IMR-90 (cell line): ENCODE measurements around the gene CD68. TPM values are rescaled to one million over a fixed set of nuclear protein-coding genes. Genes with fewer than 3 reads are reported as not detected.

Source experiments
- ATAC-seq: fragments of 200-7000 bp; cut with Tn5 transposase; 2 replicates; pipeline ENCODE4 v1.9.1; 2020; ENCODE audit warnings: low read depth, mild to moderate bottlenecking, moderate library complexity
- BruUV-seq: library from RNA; stranded (reverse); fragments of 400-500 nt; replicated peaks from 2 replicates; lab custom pipeline; 2021; lab: Mats Ljungman, UMichigan
- CTCF ChIA-PET: fragments of 300-600 bp; formaldehyde crosslinking; extraction: SDS; loops from one replicate; lab custom pipeline; 2021; ENCODE audit warnings: antibody characterized with exemption; lab: Yijun Ruan, JAX
- POLR2A ChIA-PET: fragments of 300-600 bp; sonication (Branson Sonifier 250); formaldehyde crosslinking; loops from one replicate; lab custom pipeline; 2022; ENCODE audit warnings: antibody characterized with exemption; ENCODE audit not compliant: unreplicated experiment; lab: Charles Lee
- DNase-seq: peaks from one replicate; pipeline ENCODE4 v3.0.0; 2013
- H2AFZ ChIP-seq: replicated peaks from 2 replicates; pipeline ENCODE3; 2013; ENCODE audit warnings: low read length, mild to moderate bottlenecking; ENCODE audit not compliant: poor library complexity
- H2AK5ac ChIP-seq: 2 replicates; pipeline ENCODE4 v1.6.1; 2013; ENCODE audit warnings: low read depth, low read length, inconsistent platforms
- H2AK9ac ChIP-seq: replicated peaks from 2 replicates; pipeline ENCODE3; 2013; ENCODE audit warnings: mild to moderate bottlenecking, low read depth, low read length, moderate library complexity; ENCODE audit not compliant: poor library complexity
- H2BK120ac ChIP-seq: 2 replicates; pipeline ENCODE4 v1.6.1; 2013; ENCODE audit warnings: low read depth, low read length, inconsistent platforms
- H2BK15ac ChIP-seq: 3 replicates; pipeline ENCODE4 v1.6.1; 2013; ENCODE audit warnings: low read depth, low read length, inconsistent platforms
- H2BK20ac ChIP-seq: 2 replicates; pipeline ENCODE4 v1.6.1; 2013; ENCODE audit warnings: low read depth, mild to moderate bottlenecking, inconsistent platforms, low read length, moderate library complexity
- H2BK5ac ChIP-seq: 2 replicates; pipeline ENCODE4 v1.6.1; 2013; ENCODE audit warnings: mild to moderate bottlenecking, low read depth, low read length, inconsistent platforms; ENCODE audit not compliant: poor library complexity, severe bottlenecking
- H3K14ac ChIP-seq: replicated peaks from 2 replicates; pipeline ENCODE4 v1.6.1; 2013; ENCODE audit warnings: low read depth, low read length, inconsistent platforms
- H3K18ac ChIP-seq: 2 replicates; pipeline ENCODE4 v1.6.1; 2013; ENCODE audit warnings: low read depth, low read length, control low read depth
- H3K23ac ChIP-seq: 2 replicates; pipeline ENCODE4 v1.6.1; 2013; ENCODE audit warnings: low read depth, low read length, inconsistent platforms
- H3K27ac ChIP-seq: 2 replicates; pipeline ENCODE4 v1.5.1; 2013; ENCODE audit warnings: mild to moderate bottlenecking, control low read depth, low read length; ENCODE audit not compliant: insufficient read depth
- H3K27me3 ChIP-seq: 2 replicates; pipeline ENCODE4 v1.6.1; 2013; ENCODE audit warnings: low read length; ENCODE audit not compliant: control insufficient read depth, insufficient read depth
- H3K36me3 ChIP-seq: 2 replicates; pipeline ENCODE4 v1.6.1; 2013; ENCODE audit warnings: low read length, mixed read lengths; ENCODE audit not compliant: control insufficient read depth, insufficient read depth
- H3K4ac ChIP-seq: 2 replicates; pipeline ENCODE4 v1.6.1; 2013; ENCODE audit warnings: low read depth, low read length, inconsistent platforms
- H3K4me1 ChIP-seq: 2 replicates; pipeline ENCODE4 v1.6.1; 2013; ENCODE audit warnings: low read length, mixed read lengths; ENCODE audit not compliant: control insufficient read depth, insufficient read depth
- H3K4me2 ChIP-seq: 2 replicates; pipeline ENCODE4 v1.6.1; 2013; ENCODE audit warnings: low read depth, mild to moderate bottlenecking, control low read depth, low read length, moderate library complexity
- H3K4me3 ChIP-seq: 2 replicates; pipeline ENCODE4 v1.5.1; 2013; ENCODE audit warnings: low read depth, mild to moderate bottlenecking, control low read depth, low read length, moderate library complexity; ENCODE audit not compliant: insufficient read depth
- H3K56ac ChIP-seq: 2 replicates; pipeline ENCODE4 v1.6.1; 2013; ENCODE audit warnings: low read length, inconsistent platforms; ENCODE audit not compliant: insufficient read depth; ENCODE audit errors: extremely low read depth
- H3K79me1 ChIP-seq, 2 experiments: 2 replicates each; pipeline ENCODE4 v1.6.1; 2013; ENCODE audit warnings: low read length in 2 of 2, inconsistent platforms in 1 of 2, low read depth in 1 of 2
- H3K9ac ChIP-seq: 2 replicates; pipeline ENCODE4 v1.6.1; 2013; ENCODE audit warnings: low read depth, low read length, control low read depth
- H3K9me1 ChIP-seq: 2 replicates; pipeline ENCODE4 v1.6.1; 2013; ENCODE audit warnings: low read length, inconsistent platforms; ENCODE audit not compliant: insufficient read depth
- H3K9me3 ChIP-seq: 2 replicates; pipeline ENCODE4 v1.6.1; 2013; ENCODE audit warnings: low read length; ENCODE audit not compliant: control insufficient read depth, insufficient read depth
- H4K20me1 ChIP-seq: 2 replicates; pipeline ENCODE4 v1.6.1; 2013; ENCODE audit warnings: low read length, inconsistent platforms; ENCODE audit not compliant: insufficient read depth
- H4K5ac ChIP-seq: 2 replicates; pipeline ENCODE4 v1.6.1; 2013; ENCODE audit warnings: mild to moderate bottlenecking, low read depth, low read length, control low read depth
- H4K8ac ChIP-seq, 2 experiments: 2 replicates each; pipeline ENCODE4 v1.6.1; 2013; ENCODE audit warnings: low read depth in 2 of 2, low read length in 2 of 2, control low read depth in 1 of 2, inconsistent platforms in 1 of 2
- H4K91ac ChIP-seq: 2 replicates; pipeline ENCODE4 v1.6.1; 2013; ENCODE audit warnings: low read depth, low read length, inconsistent platforms; ENCODE audit not compliant: insufficient read depth
- CEBPB ChIP-seq: IDR thresholded peaks from 2 replicates; pipeline ENCODE4 v1.6.1; 2012; ENCODE audit warnings: low read depth, low read length, improper control_type of control experiment
- CHD1 ChIP-seq: IDR thresholded peaks from 2 replicates; pipeline ENCODE4 v1.6.1; 2012; ENCODE audit warnings: low read depth, low read length, improper control_type of control experiment
- ELK1 ChIP-seq: fragments of 150-350 bp; IDR thresholded peaks from 2 replicates; pipeline ENCODE4 v1.6.1; 2016; ENCODE audit warnings: low read depth, mild to moderate bottlenecking, low read length, moderate library complexity, borderline replicate concordance
- FOS ChIP-seq: fragments of 150-350 bp; IDR thresholded peaks from 2 replicates; pipeline ENCODE4 v1.6.1; 2016; ENCODE audit warnings: low read depth, low read length
- MAFK ChIP-seq: IDR thresholded peaks from 2 replicates; pipeline ENCODE4 v1.6.1; 2012; ENCODE audit warnings: low read depth, low read length, improper control_type of control experiment
- MAZ ChIP-seq: IDR thresholded peaks from 2 replicates; pipeline ENCODE4 v1.6.1; 2012; ENCODE audit warnings: low read depth, mild to moderate bottlenecking, low read length, improper control_type of control experiment, moderate library complexity, borderline replicate concordance
- MXI1 ChIP-seq: IDR thresholded peaks from 2 replicates; pipeline ENCODE4 v1.6.1; 2012; ENCODE audit warnings: low read depth, mild to moderate bottlenecking, low read length, moderate library complexity, borderline replicate concordance
- NFE2L2 ChIP-seq: fragments of 150-350 bp; IDR thresholded peaks from 2 replicates; pipeline ENCODE4 v1.6.1; 2016; ENCODE audit warnings: low read depth, mild to moderate bottlenecking, low read length
- POLR2A ChIP-seq: IDR thresholded peaks from 2 replicates; pipeline ENCODE4 v1.6.1; 2012; ENCODE audit warnings: mild to moderate bottlenecking, low read depth, low read length
- RAD21 ChIP-seq: IDR thresholded peaks from 2 replicates; pipeline ENCODE4 v1.6.1; 2012; ENCODE audit warnings: low read length, improper control_type of control experiment
- RCOR1 ChIP-seq: IDR thresholded peaks from 2 replicates; pipeline ENCODE4 v1.6.1; 2012; ENCODE audit warnings: mild to moderate bottlenecking, low read length, improper control_type of control experiment; ENCODE audit not compliant: insufficient replicate concordance
- RFX5 ChIP-seq: IDR thresholded peaks from 2 replicates; pipeline ENCODE4 v1.8.0; 2012; ENCODE audit warnings: low read depth, mild to moderate bottlenecking, low read length, moderate library complexity
- SMC3 ChIP-seq: fragments of 150-350 bp; IDR thresholded peaks from 2 replicates; pipeline ENCODE4 v1.6.1; 2016; ENCODE audit warnings: low read depth, mild to moderate bottlenecking, antibody characterized with exemption, low read length, moderate library complexity
- USF2 ChIP-seq: fragments of 150-350 bp; IDR thresholded peaks from 2 replicates; pipeline ENCODE4 v1.6.1; 2017; ENCODE audit warnings: mild to moderate bottlenecking, antibody characterized with exemption, low read length, low read depth
- WGBS, 2 experiments: methylation state at CpG; one replicate each; pipeline versions ENCODE4 v1.1.5 to v1.1.7; 2013; ENCODE audit warnings: missing lambda C conversion rate in 2 of 2; ENCODE audit not compliant: insufficient read length in 1 of 2; ENCODE audit errors: extremely low coverage in 2 of 2; 5-methylcytosine and 5-hydroxymethylcytosine counted together
- dilution Hi-C: fragments of 300-500 bp; cut with HindIII; formaldehyde crosslinking; loops from one replicate; pipeline ENCODE4 v1.14.3; 2018; ENCODE audit warnings: low sequenced_read_pairs; ENCODE audit not compliant: unreplicated experiment
- in situ Hi-C: fragments of 300-500 bp; cut with MboI; formaldehyde crosslinking; loops from 3 replicates; pipeline ENCODE4 v1.14.3; 2019; ENCODE audit warnings: low sequenced_read_pairs, inconsistent platforms, mixed read lengths
- intact Hi-C: fragments of 100-400 bp; cut with micrococcal nuclease; formaldehyde crosslinking; loops from 2 replicates; pipeline ENCODE4 v1.10.0; 2022
- polyA plus RNA-seq, 3 experiments: library from polyadenylated mRNA; depleted of rRNA; stranded (reverse); fragments of >200 nt; gene quantifications; 2 replicates each; pipeline ENCODE4 v1.2.3, GENCODE V29; 2012; ENCODE audit warnings: low replicate concordance in 1 of 3
- total RNA-seq: library from RNA; depleted of rRNA; stranded (reverse); fragments of >200 nt; gene quantifications from 2 replicates; pipeline ENCODE4 v1.2.3, GENCODE V29; 2012

Gene CD68
- total and polyA plus RNA-seq, 2 of the 4 experiments (the other 2 are of a cell fraction): 16.0 to 43.1 TPM

- Histone ChIP-seq H3K4me2 (peak within 1 kb of the TSS; percentile 89), H2BK120ac (peak within 1 kb of the TSS; percentile 30; the same call in 1 of the 2 replicates), H3K4ac (peak within 1 kb of the TSS; percentile 85), H3K27me3 (no peaks in the 10 kb centered on the region), H2BK20ac (no peak within 1 kb of the TSS), H3K4me1 (peaks cover 7% of the 10 kb centered on the region), H4K20me1 (peaks cover 40% of the 10 kb centered on the region), H2AFZ (peak within 1 kb of the TSS; percentile 96), H3K56ac (peak within 1 kb of the TSS; percentile 44), H4K91ac (peak within 1 kb of the TSS; percentile 40), H3K9ac (peak within 1 kb of the TSS; percentile 79), H2BK15ac (peak within 1 kb of the TSS; percentile 18; the same call in 1 of the 3 replicates), H3K27ac (peak within 1 kb of the TSS; percentile 75), H2AK9ac (peak within 1 kb of the TSS; percentile 89), H3K9me1 (peaks cover 16% of the 10 kb centered on the region), H3K4me3 (peak within 1 kb of the TSS; percentile 78), H4K5ac (peak within 1 kb of the TSS; percentile 54), H3K14ac (peak within 1 kb of the TSS; percentile 73), H3K23ac (peak within 1 kb of the TSS; percentile 14), H3K18ac (peak within 1 kb of the TSS; percentile 6; the same call in 1 of the 2 replicates), H4K8ac (peak within 1 kb of the TSS; percentile 44 to 97), H2AK5ac (peak within 1 kb of the TSS; percentile 33), H3K79me1 (peaks cover 30 to 43% of the 10 kb centered on the region in 2 experiments), H3K36me3 (peaks cover 4% of the 10 kb centered on the region; the same call in 1 of the 2 replicates), H2BK5ac (peak within 1 kb of the TSS; percentile 67), H3K9me3 (no peaks in the 10 kb centered on the region)
- intact Hi-C loops: loop anchor here (2.0 kb wide), 1 partner anchor 72 kb away; the partner anchor contains the start of gene TP53
- BruUV-seq: no TSS peak
- in situ Hi-C loops: no loop called here
- DNase-seq (peak; percentile 100), ATAC-seq (peak; percentile 96)
- dilution Hi-C loops: no loop called here
- WGBS, 2 experiments: 0% methylated on average over 33 of the region's 93 CpGs; no CpG with 5 or more reads in 1 of the 2 experiments
- ChIA-PET POLR2A (interaction anchor here (0.5 to 1.3 kb wide), 5 partner anchors 10 to 71 kb away, joined by 3 to 8 read pairs (median 3); partner anchors contain the start of gene MPDU1), CTCF (interaction anchor here (0.6 to 2.2 kb wide), 5 partner anchors 13 to 499 kb away, joined by 3 to 14 read pairs (median 5); partner anchors contain the start of genes SAT2 and TP53)
- TF ChIP-seq USF2 (no peak), RCOR1 (no peak), NFE2L2 (no peak), CHD1 (no peak), MXI1 (no peak), ELK1 (no peak), CEBPB (peak; percentile 46), RFX5 (peak; percentile 43; the same call in 1 of the 2 replicates), MAFK (no peak), SMC3 (0 out of 2 replicates have a peak, but pooled peaks have one; percentile 5), MAZ (peak; percentile 86; the same call in 1 of the 2 replicates), FOS (no peak; the same call in 1 of the 2 replicates), POLR2A (peak; percentile 68), RAD21 (peak; percentile 37)
Measured at GRCh38 chr17:7614425-7615264, 35.2 kb downstream of the CD68 start, which contains the start of gene FXR2. FXR2 (minus strand) TSS chr17:7614897; CDS start chr17:7614532, 365 bp downstream.
